B cell (primary cell): ENCODE measurements around the gene NT5DC4. TPM values are rescaled to one million over a fixed set of nuclear protein-coding genes. Genes with fewer than 3 reads are reported as not detected.

Experiments used
- ATAC-seq: fragments of 200-7000 bp; cut with Tn5 transposase; one replicate; pipeline ENCODE4 v1.10.0; 2021; ENCODE audit warnings: low read depth, mild to moderate bottlenecking, moderate number of reproducible peaks, moderate library complexity
- CTCF ChIA-PET: fragments of 350-600 bp; sonication (Branson Sonifier 250); formaldehyde crosslinking; loops from one replicate; lab custom pipeline; 2021; ENCODE audit warnings: antibody characterized with exemption, inconsistent platforms; lab: Charles Lee
- POLR2A ChIA-PET: fragments of 350-600 bp; sonication (Branson Sonifier 250); formaldehyde crosslinking; loops from one replicate; lab custom pipeline; 2021; ENCODE audit warnings: antibody characterized with exemption; lab: Charles Lee
- DNase-seq: peaks from one replicate; pipeline ENCODE4 v3.0.0; 2013
- H2AFZ ChIP-seq: 2 replicates; pipeline ENCODE4 v1.6.1; 2012; ENCODE audit warnings: mild to moderate bottlenecking, low read depth, low read length; ENCODE audit not compliant: insufficient read depth, poor library complexity, severe bottlenecking
- H3K27ac ChIP-seq, 2 donors: 1 replicate in 1 of 2; 2 replicates in 1 of 2; pipeline ENCODE4 v1.5.1; 2012 to 2013; ENCODE audit warnings: low read length in 2 of 2, mild to moderate bottlenecking in 2 of 2, moderate library complexity in 1 of 2
- H3K27me3 ChIP-seq, 4 experiments: fragments of 200-600 bp in 1 of 4; sonication (generic) in 1 of 4; replicated peaks in 1 of 4; 1 replicate in 2 of 4; 2 replicates in 2 of 4; pipeline versions ENCODE4 v1.6.1 to v1.7.0; 2013 to 2016; ENCODE audit warnings: low read length in 3 of 4, mild to moderate bottlenecking in 2 of 4, mixed read lengths in 1 of 4, moderate library complexity in 1 of 4; ENCODE audit not compliant: insufficient read depth in 4 of 4, control insufficient read depth in 3 of 4; ENCODE audit errors: control extremely low read depth in 1 of 4
- H3K36me3 ChIP-seq, 2 experiments: replicated peaks in 1 of 2; 1 replicate in 1 of 2; 2 replicates in 1 of 2; pipeline versions ENCODE4 v1.6.1 to v1.7.1; 2013; ENCODE audit warnings: low read length in 1 of 2; ENCODE audit not compliant: insufficient read depth in 2 of 2, control insufficient read depth in 1 of 2; ENCODE audit errors: control extremely low read depth in 1 of 2, extremely low read depth in 1 of 2
- H3K4me1 ChIP-seq, 2 donors: fragments of 200-600 bp in 1 of 2; sonication (generic) in 1 of 2; 1 replicate in 1 of 2; 2 replicates in 1 of 2; pipeline versions ENCODE4 v1.5.1 to v1.6.1; 2013 to 2017; ENCODE audit warnings: low read length in 2 of 2; ENCODE audit not compliant: control insufficient read depth in 2 of 2, insufficient read depth in 2 of 2
- H3K4me2 ChIP-seq: replicated peaks from 2 replicates; pipeline ENCODE3; 2012; ENCODE audit warnings: mild to moderate bottlenecking, low read depth, low read length; ENCODE audit not compliant: poor library complexity, severe bottlenecking
- H3K4me3 ChIP-seq, 5 experiments: fragments of 200-600 bp in 1 of 5; sonication (generic) in 1 of 5; 1 replicate in 3 of 5; 2 replicates in 2 of 5; pipeline versions ENCODE4 v1.5.1 to v1.7.0; 2011 to 2016; ENCODE audit warnings: low read length in 4 of 5, mild to moderate bottlenecking in 4 of 5, low read depth in 2 of 5, control low read depth in 1 of 5, moderate library complexity in 1 of 5; ENCODE audit not compliant: insufficient read depth in 1 of 5; ENCODE audit errors: control extremely low read depth in 1 of 5, extremely low read depth in 1 of 5
- H3K79me2 ChIP-seq: fragments of 200-600 bp; sonication (generic); one replicate; pipeline ENCODE4 v1.6.0; 2016; ENCODE audit warnings: low read length; ENCODE audit not compliant: control insufficient read depth, insufficient read depth
- H3K9ac ChIP-seq: fragments of 200-600 bp; sonication (generic); 2 replicates; pipeline ENCODE4 v1.6.1; 2017; ENCODE audit warnings: mild to moderate bottlenecking, low read length, moderate library complexity
- H3K9me3 ChIP-seq, 3 donors: one replicate each; pipeline versions ENCODE4 v1.6.1 to v1.7.1; 2013; ENCODE audit warnings: low read length in 2 of 3; ENCODE audit not compliant: control insufficient read depth in 2 of 3, insufficient read depth in 1 of 3; ENCODE audit errors: control extremely low read depth in 1 of 3
- H4K20me1 ChIP-seq: 2 replicates; pipeline ENCODE4 v1.6.0; 2012; ENCODE audit warnings: mild to moderate bottlenecking, low read length; ENCODE audit not compliant: insufficient read depth, control insufficient read depth, poor library complexity, severe bottlenecking
- H3K27ac Mint-ChIP-seq: one replicate; pipeline ENCODE4 v1.8.0; 2021; ENCODE audit warnings: mixed read lengths
- H3K27me3 Mint-ChIP-seq: one replicate; pipeline ENCODE4 v1.8.0; 2021; ENCODE audit warnings: mixed read lengths
- H3K4me1 Mint-ChIP-seq: one replicate; pipeline ENCODE4 v1.8.0; 2021; ENCODE audit warnings: mixed read lengths
- H3K4me3 Mint-ChIP-seq: one replicate; pipeline ENCODE4 v1.8.0; 2021; ENCODE audit warnings: mixed read lengths
- H3K9me3 Mint-ChIP-seq: one replicate; pipeline ENCODE4 v1.8.0; 2022; ENCODE audit warnings: mixed read lengths; ENCODE audit not compliant: insufficient read depth
- EZH2 ChIP-seq: IDR thresholded peaks from 2 replicates; pipeline ENCODE4 v1.6.1; 2012; ENCODE audit warnings: borderline replicate concordance, low read depth, mild to moderate bottlenecking, moderate library complexity, low read length; ENCODE audit not compliant: insufficient read depth, poor library complexity, severe bottlenecking
- WGBS: methylation state at CpG from one replicate; pipeline ENCODE4 v1.1.5; 2013; ENCODE audit warnings: missing lambda C conversion rate; ENCODE audit not compliant: insufficient coverage; 5-methylcytosine and 5-hydroxymethylcytosine counted together
- intact Hi-C: fragments of 100-400 bp; cut with micrococcal nuclease; formaldehyde crosslinking; loops from one replicate; pipeline ENCODE4 v1.10.0; 2022
- polyA plus RNA-seq: library from polyadenylated mRNA; depleted of rRNA; stranded (reverse); fragments of >200 nt; gene quantifications from 2 replicates; pipeline ENCODE4 v1.2.3, GENCODE V29; 2012
- total RNA-seq, 2 donors: library from RNA; stranded (reverse); fragments of 120-200 nt in 1 of 2; gene quantifications; 1 replicate in 1 of 2; 2 replicates in 1 of 2; pipeline versions ENCODE4 v1.2.3 to v1.2.4, GENCODE V29; 2013 to 2022
- TF ChIP-seq, protein P1 (sequence below): fragments of 200-600 bp; IDR thresholded peaks from one replicate; pipeline ENCODE4 v1.8.0; 2022; ENCODE audit warnings: antibody characterized with exemption, mild to moderate bottlenecking

Gene NT5DC4
- total and polyA plus RNA-seq, 2 donors (not counting 1 experiment from before 2014, with no cell fraction given) = 2.0 TPM; not detected in 1

DNA sequence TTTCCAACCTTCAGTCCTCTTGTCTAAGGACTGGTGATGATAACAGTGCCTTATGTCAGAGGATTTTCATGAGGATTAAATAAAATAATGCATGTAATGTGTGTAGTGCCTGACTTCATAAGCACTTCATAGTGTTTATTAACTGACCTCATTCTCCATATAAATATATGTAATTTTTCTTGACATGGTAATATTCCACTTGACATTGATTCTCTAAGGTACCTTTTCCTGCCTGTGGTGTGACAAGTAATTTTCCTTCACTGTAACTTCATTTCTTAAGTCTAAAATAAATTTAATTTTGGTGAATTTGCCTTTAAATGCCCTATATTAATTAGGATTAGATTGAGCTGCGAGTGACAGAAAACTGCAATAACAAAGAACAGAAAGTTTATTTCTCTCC is 47.8 kb upstream of the NT5DC4 start:
- Mint-ChIP-seq H3K9me3 (no peaks in the 10 kb centered on the region), H3K4me3 (no peak overlapping the region), H3K27ac (no peak overlapping the region), H3K4me1 (peaks cover 6% of the 10 kb centered on the region), H3K27me3 (peaks cover 3% of the 10 kb centered on the region)
- H3K4me1 ChIP-seq = peaks cover 3 to 9% of the 10 kb centered on the region in 2 donors
- H4K20me1 ChIP-seq = no peaks in the 10 kb centered on the region
- no peak overlapping the region for H3K4me3 ChIP-seq
- intact Hi-C loops = no loop called here
- no peak for DNase-seq
- no peak overlapping the region for H3K4me2 ChIP-seq
- ATAC-seq = no peak
- ChIA-PET CTCF (no interaction called here), POLR2A (interaction anchor here (0.5 kb wide), 1 partner anchor 27 kb away, joined by 3 read pairs; no protein-coding TSS in a partner anchor)
- no peak overlapping the region for H2AFZ ChIP-seq
- TF ChIP-seq, protein P1, sequence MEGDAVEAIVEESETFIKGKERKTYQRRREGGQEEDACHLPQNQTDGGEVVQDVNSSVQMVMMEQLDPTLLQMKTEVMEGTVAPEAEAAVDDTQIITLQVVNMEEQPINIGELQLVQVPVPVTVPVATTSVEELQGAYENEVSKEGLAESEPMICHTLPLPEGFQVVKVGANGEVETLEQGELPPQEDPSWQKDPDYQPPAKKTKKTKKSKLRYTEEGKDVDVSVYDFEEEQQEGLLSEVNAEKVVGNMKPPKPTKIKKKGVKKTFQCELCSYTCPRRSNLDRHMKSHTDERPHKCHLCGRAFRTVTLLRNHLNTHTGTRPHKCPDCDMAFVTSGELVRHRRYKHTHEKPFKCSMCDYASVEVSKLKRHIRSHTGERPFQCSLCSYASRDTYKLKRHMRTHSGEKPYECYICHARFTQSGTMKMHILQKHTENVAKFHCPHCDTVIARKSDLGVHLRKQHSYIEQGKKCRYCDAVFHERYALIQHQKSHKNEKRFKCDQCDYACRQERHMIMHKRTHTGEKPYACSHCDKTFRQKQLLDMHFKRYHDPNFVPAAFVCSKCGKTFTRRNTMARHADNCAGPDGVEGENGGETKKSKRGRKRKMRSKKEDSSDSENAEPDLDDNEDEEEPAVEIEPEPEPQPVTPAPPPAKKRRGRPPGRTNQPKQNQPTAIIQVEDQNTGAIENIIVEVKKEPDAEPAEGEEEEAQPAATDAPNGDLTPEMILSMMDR = no peak
- no peak for TF ChIP-seq EZH2
- H3K36me3 ChIP-seq = no peaks in the 10 kb centered on the region
- H3K79me2 ChIP-seq = no peaks in the 10 kb centered on the region
- H3K9me3 ChIP-seq = no peaks in the 10 kb centered on the region
- no CpG with 5 or more reads among the region's 1 CpG for WGBS
- H3K9ac ChIP-seq = no peak overlapping the region
- H3K27ac ChIP-seq = no peak overlapping the region
- peaks cover 0 to 6% (median 2%) of the 10 kb centered on the region in 4 experiments for H3K27me3 ChIP-seq

DNA sequence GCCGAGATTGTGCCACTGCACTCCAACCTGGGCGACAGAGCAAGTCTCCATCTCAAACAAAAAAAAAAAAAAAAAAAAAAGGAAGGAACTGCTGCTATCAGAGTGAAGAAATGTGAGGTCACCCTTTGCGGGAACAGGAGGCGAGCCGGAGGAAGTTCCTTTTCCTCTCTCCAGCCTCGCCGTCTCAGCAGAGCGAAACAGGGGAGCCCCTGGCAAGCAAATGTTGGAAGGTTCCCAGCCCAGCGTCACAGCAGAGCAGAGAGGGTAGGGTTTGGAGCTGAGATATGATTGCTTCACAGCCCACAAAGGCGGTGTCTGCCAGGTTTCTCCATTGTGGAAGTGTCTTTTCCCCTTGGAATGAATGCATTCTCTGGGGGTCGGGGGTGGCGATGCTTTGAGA is 46.6 kb upstream of the NT5DC4 start:
- TF ChIP-seq, protein P1 = no peak
- no peak for TF ChIP-seq EZH2
- peaks cover 0 to 6% (median 2%) of the 10 kb centered on the region in 4 experiments for H3K27me3 ChIP-seq
- no peaks in the 10 kb centered on the region for H3K36me3 ChIP-seq
- 4% methylated on average over 8 of the region's 12 CpGs for WGBS
- ATAC-seq = no peak
- intact Hi-C loops = no loop called here
- H3K79me2 ChIP-seq = no peaks in the 10 kb centered on the region
- peaks cover 3% of the 10 kb centered on the region for H3K27me3 Mint-ChIP-seq
- no peak overlapping the region for H3K4me2 ChIP-seq
- no peaks in the 10 kb centered on the region for H4K20me1 ChIP-seq
- H3K27ac ChIP-seq = no peak overlapping the region
- no peak overlapping the region for H2AFZ ChIP-seq
- H3K4me3 ChIP-seq = peak overlapping the region in 1 of 5 experiments; percentile 49
- POLR2A ChIA-PET = no interaction called here
- no peak overlapping the region for H3K27ac Mint-ChIP-seq
- no peak overlapping the region for H3K4me3 Mint-ChIP-seq
- peaks cover 3 to 9% of the 10 kb centered on the region in 2 donors for H3K4me1 ChIP-seq
- H3K9ac ChIP-seq = no peak overlapping the region
- H3K9me3 Mint-ChIP-seq = no peaks in the 10 kb centered on the region
- H3K4me1 Mint-ChIP-seq = peaks cover 6% of the 10 kb centered on the region
- DNase-seq = peak; percentile 32
- CTCF ChIA-PET = interaction anchor here (0.7 kb wide), 1 partner anchor 25 kb away, joined by 3 read pairs; no protein-coding TSS in a partner anchor
- H3K9me3 ChIP-seq = no peaks in the 10 kb centered on the region
